HepG2 (cell line): ENCODE results near the gene AKR1C4. TPM values are rescaled to one million over a fixed set of nuclear protein-coding genes. Genes with fewer than 3 reads are reported as not detected.

ENCODE experiments used
- BCL3 ChIP-seq: sonication (generic); formaldehyde crosslinking; IDR thresholded peaks from 2 replicates; pipeline ENCODE4 v1.5.1; 2020; ENCODE audit warnings: mild to moderate bottlenecking, missing genetic modification reagents, moderate library complexity
- BRF2 ChIP-seq: sonication (generic); formaldehyde crosslinking; IDR thresholded peaks from 2 replicates; pipeline ENCODE4 v1.8.1; 2022; ENCODE audit warnings: mild to moderate bottlenecking, missing genetic modification reagents
- CEBPG ChIP-seq: IDR thresholded peaks from 2 replicates; pipeline ENCODE4 v1.6.1; 2016
- DMAP1 ChIP-seq: IDR thresholded peaks from 2 replicates; pipeline ENCODE4 v1.6.1; 2016
- ETV6 ChIP-seq: sonication (generic); formaldehyde crosslinking; conservative IDR thresholded peaks from 2 replicates; pipeline ENCODE4 v1.4.0; 2020; ENCODE audit warnings: missing genetic modification reagents
- HIC2 ChIP-seq: sonication (generic); formaldehyde crosslinking; IDR thresholded peaks from 2 replicates; pipeline ENCODE4 v1.9.0; 2022; ENCODE audit warnings: low read depth, missing genetic modification reagents
- ISX ChIP-seq: sonication (generic); formaldehyde crosslinking; conservative IDR thresholded peaks from 2 replicates; pipeline ENCODE4 v1.5.0; 2020; ENCODE audit warnings: missing genetic modification reagents
- JARID2 ChIP-seq: sonication (generic); formaldehyde crosslinking; IDR thresholded peaks from 2 replicates; pipeline ENCODE4 v1.8.1; 2023; ENCODE audit warnings: missing genetic modification reagents, inconsistent platforms; ENCODE audit not compliant: insufficient replicate concordance
- JUNB ChIP-seq: sonication (generic); formaldehyde crosslinking; IDR thresholded peaks from 2 replicates; pipeline ENCODE4 v1.8.0; 2022; ENCODE audit warnings: missing genetic modification reagents, mild to moderate bottlenecking, borderline replicate concordance
- LBX2 ChIP-seq: sonication (generic); formaldehyde crosslinking; IDR thresholded peaks from 2 replicates; pipeline ENCODE4 v1.5.0; 2020; ENCODE audit warnings: missing genetic modification reagents, mild to moderate bottlenecking, borderline replicate concordance
- MATR3 ChIP-seq: sonication (generic); formaldehyde crosslinking; IDR thresholded peaks from 2 replicates; pipeline ENCODE4 v1.4.0; 2020; ENCODE audit warnings: missing genetic modification reagents
- NFATC3 ChIP-seq: sonication (generic); formaldehyde crosslinking; IDR thresholded peaks from 2 replicates; pipeline ENCODE4 v1.5.1; 2020; ENCODE audit warnings: mild to moderate bottlenecking, missing genetic modification reagents
- PBX2 ChIP-seq: IDR thresholded peaks from 2 replicates; pipeline ENCODE4 v1.6.1; 2016; ENCODE audit warnings: control low read depth
- RARG ChIP-seq: sonication (generic); formaldehyde crosslinking; IDR thresholded peaks from 2 replicates; pipeline ENCODE4 v1.4.0; 2020; ENCODE audit warnings: low read depth, mild to moderate bottlenecking, missing genetic modification reagents
- TSC22D2 ChIP-seq: sonication (generic); formaldehyde crosslinking; IDR thresholded peaks from 2 replicates; pipeline ENCODE4 v1.5.1; 2020; ENCODE audit warnings: missing genetic modification reagents, mild to moderate bottlenecking, borderline replicate concordance
- ZNF3 ChIP-seq: IDR thresholded peaks from 2 replicates; pipeline ENCODE4 v1.7.0; 2017; ENCODE audit warnings: inconsistent platforms
- ZNF589 ChIP-seq: sonication (generic); formaldehyde crosslinking; conservative IDR thresholded peaks from 2 replicates; pipeline ENCODE4 v1.8.0; 2022; ENCODE audit warnings: mild to moderate bottlenecking, moderate library complexity, missing genetic modification reagents
- ZNF850 ChIP-seq: sonication (generic); formaldehyde crosslinking; conservative IDR thresholded peaks from 2 replicates; pipeline ENCODE4 v1.9.0; 2021; ENCODE audit warnings: mild to moderate bottlenecking, missing genetic modification reagents
- ZXDC ChIP-seq: sonication (generic); formaldehyde crosslinking; IDR thresholded peaks from 2 replicates; pipeline ENCODE4 v1.5.0; 2020; ENCODE audit warnings: mild to moderate bottlenecking, missing genetic modification reagents
- polyA plus RNA-seq, 8 experiments: library from polyadenylated mRNA; depleted of rRNA in 3 of 8; stranded (reverse) in 7 of 8; unstranded in 1 of 8; fragments of >200 nt; fragmentation: Illumina TruSeq in 4 of 8; extraction: Trizol in 4 of 8; gene quantifications; 2 replicates each; pipeline versions ENCODE4 v1.2.1 to v1.2.3, GENCODE V29; 2011 to 2016; ENCODE audit warnings: low read depth in 4 of 8, missing spikeins in 1 of 8, mixed read lengths in 1 of 8; ENCODE audit not compliant: insufficient read depth in 1 of 8
- total RNA-seq, 5 experiments: library from RNA; depleted of rRNA; stranded (reverse); fragments of >200 nt; fragmentation: Illumina TruSeq; extraction: Trizol; gene quantifications; 2 replicates each; pipeline ENCODE4 v1.2.3, GENCODE V29; 2016; ENCODE audit warnings: low read depth in 1 of 5

AKR1C4 gene
- total and polyA plus RNA-seq, 2 of the 13 experiments (the other 11 are each of a cell fraction or from before 2014, with no cell fraction given) = 0.18 to 1.3 TPM

- TF ChIP-seq MATR3 (no peak), BCL3 (CRISPR knock-in tag) (peak; percentile 33; the same call in 1 of the 2 replicates), TSC22D2 (CRISPR knock-in tag) (0 out of 2 replicates have a peak, but pooled peaks have one; percentile 3), ZNF589 (peak; percentile 34; the same call in 1 of the 2 replicates), ETV6 (no peak), HIC2 (CRISPR knock-in tag) (no peak), JARID2 (CRISPR knock-in tag) (no peak), ZNF3 (no peak), RARG (no peak), DMAP1 (peak; percentile 80), PBX2 (no peak), LBX2 (CRISPR knock-in tag) (no peak), NFATC3 (CRISPR knock-in tag) (no peak), JUNB (CRISPR knock-in tag) (peak; percentile 53; the same call in 1 of the 2 replicates), ISX (CRISPR knock-in tag) (no peak), ZXDC (no peak), CEBPG (peak; percentile 83), BRF2 (CRISPR knock-in tag) (peak; percentile 56; the same call in 1 of the 2 replicates), ZNF850 (CRISPR knock-in tag) (no peak)
Measured at GRCh38 chr10:5147255-5147980, 49.2 kb upstream of the AKR1C4 start (continued).
